ENCODE data around the gene PCDH17. TPM values are rescaled to one million over a fixed set of nuclear protein-coding genes. Genes with fewer than 3 reads are reported as not detected.

PCDH17 gene
- total RNA-seq, 1 donor from 2014 or later = 14.6 TPM

DNA sequence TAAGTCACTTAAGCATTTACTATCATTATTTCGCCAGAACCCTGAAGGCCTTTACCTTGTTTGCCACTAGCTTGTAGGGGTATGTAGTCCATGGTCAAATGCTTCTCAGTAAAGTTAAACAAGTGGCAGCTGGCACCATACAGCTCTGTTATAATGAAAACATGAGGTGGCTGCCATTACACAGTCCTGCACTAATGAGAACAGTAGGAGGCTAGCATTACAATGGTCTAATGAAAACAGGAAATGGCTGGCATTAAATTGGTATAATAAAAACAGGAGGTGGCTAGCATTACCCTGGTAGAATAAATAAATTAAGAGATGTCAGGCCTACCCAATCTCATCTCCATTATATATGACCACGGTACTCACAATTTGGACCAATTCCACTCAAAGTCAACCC lies 107.5 kb downstream of the PCDH17 start:
- no peaks in the 10 kb centered on the region for H3K36me3 Mint-ChIP-seq (ENCODE audit: low read depth)
- H3K4me1 Mint-ChIP-seq = peaks cover 12% of the 10 kb centered on the region
- no peak overlapping the region for H3K27ac Mint-ChIP-seq (ENCODE audit: unreplicated experiment)
- no peaks in the 10 kb centered on the region for H3K27me3 Mint-ChIP-seq (ENCODE audit: low read depth)
- TF ChIP-seq, protein P1, sequence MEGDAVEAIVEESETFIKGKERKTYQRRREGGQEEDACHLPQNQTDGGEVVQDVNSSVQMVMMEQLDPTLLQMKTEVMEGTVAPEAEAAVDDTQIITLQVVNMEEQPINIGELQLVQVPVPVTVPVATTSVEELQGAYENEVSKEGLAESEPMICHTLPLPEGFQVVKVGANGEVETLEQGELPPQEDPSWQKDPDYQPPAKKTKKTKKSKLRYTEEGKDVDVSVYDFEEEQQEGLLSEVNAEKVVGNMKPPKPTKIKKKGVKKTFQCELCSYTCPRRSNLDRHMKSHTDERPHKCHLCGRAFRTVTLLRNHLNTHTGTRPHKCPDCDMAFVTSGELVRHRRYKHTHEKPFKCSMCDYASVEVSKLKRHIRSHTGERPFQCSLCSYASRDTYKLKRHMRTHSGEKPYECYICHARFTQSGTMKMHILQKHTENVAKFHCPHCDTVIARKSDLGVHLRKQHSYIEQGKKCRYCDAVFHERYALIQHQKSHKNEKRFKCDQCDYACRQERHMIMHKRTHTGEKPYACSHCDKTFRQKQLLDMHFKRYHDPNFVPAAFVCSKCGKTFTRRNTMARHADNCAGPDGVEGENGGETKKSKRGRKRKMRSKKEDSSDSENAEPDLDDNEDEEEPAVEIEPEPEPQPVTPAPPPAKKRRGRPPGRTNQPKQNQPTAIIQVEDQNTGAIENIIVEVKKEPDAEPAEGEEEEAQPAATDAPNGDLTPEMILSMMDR (conservative IDR thresholded peaks at IDR 0.05) = no peak
- no peak overlapping the region for H3K4me3 Mint-ChIP-seq
- DNase-seq (ENCODE audit: low read depth, low spot score) = no peak
- H3K9me3 Mint-ChIP-seq = no peaks in the 10 kb centered on the region

DNA sequence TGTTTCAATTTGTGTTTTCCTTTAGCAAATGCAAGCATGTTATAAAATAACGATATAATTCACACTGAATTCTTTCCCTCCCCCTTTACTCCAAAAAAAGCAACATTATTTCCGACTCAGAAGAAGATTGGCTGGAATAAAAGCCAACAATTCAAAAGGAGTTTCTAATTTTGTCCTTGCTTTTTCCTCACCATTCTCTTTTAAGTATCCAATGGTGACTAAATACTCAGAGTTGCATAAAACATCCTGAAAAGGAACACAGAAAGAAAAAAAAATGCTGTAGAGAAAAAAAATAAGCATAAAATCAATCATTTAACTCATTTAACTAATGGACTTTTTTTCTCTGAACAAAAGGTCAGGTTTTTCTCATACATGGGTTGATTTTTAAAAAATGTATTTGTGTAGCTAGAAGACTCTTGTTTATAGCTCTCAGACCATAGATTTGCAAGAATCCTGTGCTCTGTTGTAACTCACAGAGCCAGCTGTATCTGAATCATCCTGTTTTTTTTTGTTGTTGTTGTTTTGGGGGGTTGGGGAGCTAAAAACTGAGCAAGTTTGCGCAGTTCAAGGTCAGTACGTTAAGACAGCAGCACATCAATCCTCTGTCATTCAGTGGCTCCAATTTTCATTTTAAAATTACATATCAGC lies 108.1 kb downstream of the PCDH17 start:
- Mint-ChIP-seq H3K4me1 (peaks cover 12% of the 10 kb centered on the region), H3K4me3 (no peak overlapping the region), H3K27me3 (ENCODE audit: low read depth) (no peaks in the 10 kb centered on the region), H3K36me3 (ENCODE audit: low read depth) (no peaks in the 10 kb centered on the region), H3K27ac (ENCODE audit: unreplicated experiment) (no peak overlapping the region), H3K9me3 (no peaks in the 10 kb centered on the region)
- DNase-seq (ENCODE audit: low read depth, low spot score) = no peak
- TF ChIP-seq, protein P1 (conservative IDR thresholded peaks at IDR 0.05) = no peak

- no peak overlapping the region for H3K27ac Mint-ChIP-seq (ENCODE audit: unreplicated experiment)
- TF ChIP-seq, protein P1 (conservative IDR thresholded peaks at IDR 0.05) = no peak
- no peak for DNase-seq (ENCODE audit: low read depth, low spot score)
- no peaks in the 10 kb centered on the region for H3K9me3 Mint-ChIP-seq
- no peaks in the 10 kb centered on the region for H3K36me3 Mint-ChIP-seq (ENCODE audit: low read depth)
- H3K4me1 Mint-ChIP-seq = peaks cover 12% of the 10 kb centered on the region
- H3K27me3 Mint-ChIP-seq (ENCODE audit: low read depth) = no peaks in the 10 kb centered on the region
- H3K4me3 Mint-ChIP-seq = no peak overlapping the region
These were observed 109.2 kb downstream of the PCDH17 start for GRCh38 chr13:57740719-57741118.

DNA sequence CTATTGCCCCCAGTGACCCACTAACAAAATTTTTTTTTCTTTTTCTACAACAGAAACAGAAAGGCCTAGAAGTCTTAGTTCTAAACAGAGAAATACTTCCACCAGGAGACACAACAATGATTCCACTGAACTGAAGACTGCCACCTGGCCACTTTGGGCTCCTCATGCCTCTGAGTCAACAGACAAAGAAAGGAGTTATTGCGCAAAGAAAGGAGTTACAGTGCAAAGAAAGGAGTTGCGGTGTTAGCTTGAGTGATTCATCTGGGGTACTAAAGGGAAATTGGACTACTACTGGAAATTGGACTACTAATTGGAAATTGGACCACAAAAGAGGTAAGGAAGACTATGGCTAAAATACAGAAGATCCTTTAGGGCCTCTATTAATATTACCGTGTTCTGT lies 116.6 kb downstream of the PCDH17 start:
- Mint-ChIP-seq H3K27me3 (ENCODE audit: low read depth) (no peaks in the 10 kb centered on the region), H3K27ac (ENCODE audit: unreplicated experiment) (no peak overlapping the region), H3K4me1 (no peaks in the 10 kb centered on the region), H3K36me3 (ENCODE audit: low read depth) (peaks cover 2% of the 10 kb centered on the region), H3K9me3 (peaks cover 11% of the 10 kb centered on the region), H3K4me3 (no peak overlapping the region)
- TF ChIP-seq, protein P1 (conservative IDR thresholded peaks at IDR 0.05) = no peak
- DNase-seq (ENCODE audit: low read depth, low spot score) = no peak

- Mint-ChIP-seq H3K36me3 (ENCODE audit: low read depth) (no peaks in the 10 kb centered on the region), H3K4me3 (no peak overlapping the region), H3K27ac (ENCODE audit: unreplicated experiment) (no peak overlapping the region), H3K9me3 (no peaks in the 10 kb centered on the region), H3K4me1 (no peaks in the 10 kb centered on the region), H3K27me3 (ENCODE audit: low read depth) (no peaks in the 10 kb centered on the region)
- DNase-seq (ENCODE audit: low read depth, low spot score) = no peak
- TF ChIP-seq, protein P1 (conservative IDR thresholded peaks at IDR 0.05) = no peak
These were observed 129.4 kb downstream of the PCDH17 start for GRCh38 chr13:57760951-57761350.

Data from neural crest cell (in vitro differentiated cells).